ENCODE measurements around the gene DNAJB9. TPM values are rescaled to one million over a fixed set of nuclear protein-coding genes. Genes with fewer than 3 reads are reported as not detected.

The DNAJB9 gene
- polyA plus RNA-seq, 1 donor (not counting 4 experiments of a cell fraction or from before 2014, with no cell fraction given): 13.4 TPM

DNA sequence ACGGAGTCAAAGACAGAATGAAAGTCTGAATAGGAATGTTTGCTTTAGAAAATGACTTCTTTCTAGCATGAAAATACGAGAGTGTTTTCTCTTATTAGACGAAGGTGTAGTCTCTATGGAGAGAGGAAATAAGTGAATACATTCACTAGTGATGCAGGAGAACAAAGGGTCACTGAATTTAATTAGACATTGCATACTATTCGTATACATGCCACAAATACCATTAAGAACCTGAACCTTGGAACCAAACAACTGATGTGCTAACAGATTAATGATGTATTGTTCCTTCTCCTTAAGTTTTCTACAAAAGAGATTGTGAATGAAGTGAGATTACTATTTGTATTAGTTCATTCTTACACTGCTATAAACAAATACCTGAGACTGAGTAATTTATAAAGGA is 10.4 kb upstream of the DNAJB9 start:
- Histone ChIP-seq H3K4me1 (ENCODE audit: control insufficient read depth, extremely low read depth, insufficient read depth, low read length) (no peaks in the 10 kb centered on the region), H3K9ac (ENCODE audit: control insufficient read depth, extremely low read depth, insufficient read depth, low read length) (no peak overlapping the region), H3K27me3 (ENCODE audit: control insufficient read depth, extremely low read depth, insufficient read depth, low read length) (no peaks in the 10 kb centered on the region), H3K9me3 (ENCODE audit: control insufficient read depth, low read depth, low read length) (no peaks in the 10 kb centered on the region), H3K9me1 (ENCODE audit: control insufficient read depth, extremely low read depth, insufficient read depth, low read length) (no peaks in the 10 kb centered on the region), H3K79me2 (ENCODE audit: control insufficient read depth, insufficient read depth, low read length) (peaks cover 2% of the 10 kb centered on the region), H2AFZ (ENCODE audit: control insufficient read depth, low read length) (no peak overlapping the region), H3K4me3 (ENCODE audit: control insufficient read depth in 2 of 3, extremely low read depth in 1 of 3, insufficient read depth in 2 of 3, low read depth in 1 of 3, low read length in 3 of 3) (no peak overlapping the region), H3K27ac (ENCODE audit: control insufficient read depth, insufficient read depth, low read length) (no peak overlapping the region), H3K36me3 (ENCODE audit: control insufficient read depth in 2 of 2, extremely low read depth in 1 of 2, insufficient read depth in 2 of 2, low read length in 2 of 2) (no peaks in the 10 kb centered on the region), H3K4me2 (ENCODE audit: control insufficient read depth, extremely low read depth, insufficient read depth, low read depth, low read length) (no peak overlapping the region), H4K20me1 (ENCODE audit: control insufficient read depth, extremely low read depth, insufficient read depth, low read length) (no peaks in the 10 kb centered on the region)
- dilution Hi-C loops (cut with MboI; ENCODE audit: extremely low pct_ligation_motif_present, low sequenced_read_pairs): no loop called here
- no peak for DNase-seq (ENCODE audit: low read depth, low spot score)
- FAIRE-seq: no peak
- TF ChIP-seq EZH2 (IDR thresholded peaks at IDR 0.05; ENCODE audit: low read length): no peak
- TF ChIP-seq CTCF (optimal IDR thresholded peaks at IDR 0.05 in 1 of 3, IDR thresholded peaks at IDR 0.05 in 1 of 3, conservative IDR thresholded peaks at IDR 0.05 in 1 of 3; ENCODE audit: extremely low read depth in 1 of 3, insufficient read depth in 2 of 3, low read length in 3 of 3): no peak

DNA sequence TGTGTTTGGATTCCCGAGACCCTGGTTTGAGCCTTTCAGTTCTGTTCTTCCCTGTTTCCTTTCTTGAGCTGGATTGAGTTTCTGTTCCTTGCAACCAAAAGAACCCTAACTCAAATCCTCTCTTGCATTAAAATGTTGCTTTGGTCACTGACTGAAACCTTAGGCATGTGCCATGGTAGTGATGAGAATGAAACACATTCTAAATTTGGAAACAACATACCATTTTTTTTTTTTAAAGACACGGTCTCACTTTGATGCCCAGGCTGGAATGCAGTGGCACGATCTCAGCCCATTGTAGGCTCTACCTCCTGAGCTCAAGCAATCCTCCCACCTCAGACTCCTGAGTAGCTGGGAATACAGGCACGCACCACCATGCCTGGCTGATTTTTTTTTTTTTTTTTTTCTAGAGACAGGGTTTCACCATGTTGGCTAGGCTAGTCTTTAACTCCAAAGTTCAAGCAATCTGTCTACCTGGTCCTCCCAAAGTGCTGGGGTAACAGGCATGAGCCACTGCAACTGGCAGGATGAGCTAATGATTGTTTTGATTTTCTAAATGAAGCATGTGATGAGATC is 8.5 kb upstream of the DNAJB9 start:
- Histone ChIP-seq H3K4me2 (ENCODE audit: control insufficient read depth, extremely low read depth, insufficient read depth, low read depth, low read length) (no peak overlapping the region), H3K27me3 (ENCODE audit: control insufficient read depth, extremely low read depth, insufficient read depth, low read length) (no peaks in the 10 kb centered on the region), H3K79me2 (ENCODE audit: control insufficient read depth, insufficient read depth, low read length) (peaks cover 6% of the 10 kb centered on the region), H4K20me1 (ENCODE audit: control insufficient read depth, extremely low read depth, insufficient read depth, low read length) (no peaks in the 10 kb centered on the region), H3K4me1 (ENCODE audit: control insufficient read depth, extremely low read depth, insufficient read depth, low read length) (no peaks in the 10 kb centered on the region), H3K36me3 (ENCODE audit: control insufficient read depth in 2 of 2, extremely low read depth in 1 of 2, insufficient read depth in 2 of 2, low read length in 2 of 2) (no peaks in the 10 kb centered on the region), H2AFZ (ENCODE audit: control insufficient read depth, low read length) (no peak overlapping the region), H3K9ac (ENCODE audit: control insufficient read depth, extremely low read depth, insufficient read depth, low read length) (no peak overlapping the region), H3K27ac (ENCODE audit: control insufficient read depth, insufficient read depth, low read length) (no peak overlapping the region), H3K9me1 (ENCODE audit: control insufficient read depth, extremely low read depth, insufficient read depth, low read length) (no peaks in the 10 kb centered on the region), H3K4me3 (ENCODE audit: control insufficient read depth in 2 of 3, extremely low read depth in 1 of 3, insufficient read depth in 2 of 3, low read depth in 1 of 3, low read length in 3 of 3) (no peak overlapping the region), H3K9me3 (ENCODE audit: control insufficient read depth, low read depth, low read length) (no peaks in the 10 kb centered on the region)
- dilution Hi-C loops (cut with MboI; ENCODE audit: extremely low pct_ligation_motif_present, low sequenced_read_pairs): no loop called here
- no peak for DNase-seq (ENCODE audit: low read depth, low spot score)
- TF ChIP-seq CTCF (optimal IDR thresholded peaks at IDR 0.05 in 1 of 3, IDR thresholded peaks at IDR 0.05 in 1 of 3, conservative IDR thresholded peaks at IDR 0.05 in 1 of 3; ENCODE audit: extremely low read depth in 1 of 3, insufficient read depth in 2 of 3, low read length in 3 of 3) (no peak), EZH2 (IDR thresholded peaks at IDR 0.05; ENCODE audit: low read length) (no peak)
- no peak for FAIRE-seq
